HEK293 (cell line): ENCODE results near the gene DSEL.

Experiments
- CTCF ChIA-PET: fragments of 350-600 bp; formaldehyde crosslinking; extraction: SDS; loops from one replicate; lab custom pipeline; 2021; ENCODE audit warnings: antibody characterized with exemption; lab: Yijun Ruan, JAX
- POLR2A ChIA-PET: fragments of 300-600 bp; formaldehyde crosslinking; extraction: SDS; loops from one replicate; lab custom pipeline; 2020; ENCODE audit warnings: antibody characterized with exemption, inconsistent platforms; lab: Yijun Ruan, JAX
- H3K27ac ChIP-seq: fragments of 200-500 bp; sonication (Bioruptor generic); 2 replicates; pipeline ENCODE4 v1.5.1; 2014; ENCODE audit warnings: low read depth, low read length, control low read depth, inconsistent platforms; ENCODE audit errors: extremely low read depth
- H3K36me3 ChIP-seq, 2 experiments: fragments of 200-500 bp in 1 of 2; sonication (Bioruptor generic) in 1 of 2; 1 replicate in 1 of 2; 2 replicates in 1 of 2; pipeline ENCODE4 v1.5.1; 2014 to 2017; ENCODE audit warnings: inconsistent platforms in 2 of 2, low read length in 2 of 2; ENCODE audit not compliant: control insufficient read depth in 2 of 2, insufficient read depth in 1 of 2
- H3K4me1 ChIP-seq: fragments of 200-500 bp; sonication (Bioruptor generic); 2 replicates; pipeline ENCODE4 v1.5.1; 2014; ENCODE audit warnings: mild to moderate bottlenecking, low read length, inconsistent platforms; ENCODE audit not compliant: control insufficient read depth, insufficient read depth
- H3K4me3 ChIP-seq: 2 replicates; pipeline ENCODE4 v1.5.1; 2011; ENCODE audit warnings: low read depth, mild to moderate bottlenecking, control low read depth, low read length, moderate library complexity
- H3K9me3 ChIP-seq: fragments of 200-500 bp; sonication (Bioruptor generic); 2 replicates; pipeline ENCODE4 v1.5.1; 2014; ENCODE audit warnings: low read depth, low read length, inconsistent platforms; ENCODE audit not compliant: control insufficient read depth, insufficient read depth
- BCL11B ChIP-seq: fragments of 450-650 bp; formaldehyde crosslinking; IDR thresholded peaks from 2 replicates; pipeline ENCODE4 v1.5.1; 2016; ENCODE audit warnings: low read depth, missing biosample characterization, missing genetic modification characterization
- CTCF ChIP-seq: fragments of 450-650 bp; formaldehyde crosslinking; IDR thresholded peaks from 2 replicates; pipeline ENCODE4 v1.5.1; 2016; ENCODE audit warnings: missing biosample characterization, missing genetic modification characterization
- EGR2 ChIP-seq: fragments of 450-650 bp; formaldehyde crosslinking; IDR thresholded peaks from 2 replicates; pipeline ENCODE4 v1.5.1; 2016; ENCODE audit warnings: low read depth, missing biosample characterization, missing genetic modification characterization
- GLI4 ChIP-seq: fragments of 450-650 bp; formaldehyde crosslinking; IDR thresholded peaks from 2 replicates; pipeline ENCODE4 v1.5.1; 2016; ENCODE audit warnings: missing biosample characterization, missing genetic modification characterization
- HOXA7 ChIP-seq: sonication (generic); formaldehyde crosslinking; IDR thresholded peaks from 2 replicates; pipeline ENCODE4 v1.8.1; 2022; ENCODE audit warnings: missing genetic modification reagents, borderline replicate concordance
- KLF16 ChIP-seq: fragments of 450-650 bp; formaldehyde crosslinking; IDR thresholded peaks from 2 replicates; pipeline ENCODE4 v1.5.1; 2017; ENCODE audit warnings: missing biosample characterization, missing genetic modification characterization
- MYNN ChIP-seq: fragments of 450-650 bp; formaldehyde crosslinking; IDR thresholded peaks from 2 replicates; pipeline ENCODE4 v1.5.1; 2016; ENCODE audit warnings: missing biosample characterization, missing genetic modification characterization, borderline replicate concordance
- PRDM6 ChIP-seq: fragments of 450-650 bp; formaldehyde crosslinking; IDR thresholded peaks from 2 replicates; pipeline ENCODE4 v1.5.1; 2017; ENCODE audit warnings: missing biosample characterization, missing genetic modification characterization
- WT1 ChIP-seq: fragments of 450-650 bp; formaldehyde crosslinking; IDR thresholded peaks from 2 replicates; pipeline ENCODE4 v1.5.1; 2016; ENCODE audit warnings: missing biosample characterization, missing genetic modification characterization
- YY1 ChIP-seq: fragments of 450-650 bp; formaldehyde crosslinking; IDR thresholded peaks from 2 replicates; pipeline ENCODE4 v1.5.1; 2018; ENCODE audit warnings: missing biosample characterization, missing genetic modification characterization
- ZFP3 ChIP-seq: fragments of 450-650 bp; formaldehyde crosslinking; IDR thresholded peaks from 2 replicates; pipeline ENCODE4 v1.5.1; 2016; ENCODE audit warnings: low read depth, missing biosample characterization, missing genetic modification characterization
- ZNF138 ChIP-seq: fragments of 450-650 bp; formaldehyde crosslinking; IDR thresholded peaks from 2 replicates; pipeline ENCODE4 v1.5.1; 2016; ENCODE audit warnings: missing biosample characterization, missing genetic modification characterization, borderline replicate concordance
- ZNF148 ChIP-seq: fragments of 450-650 bp; formaldehyde crosslinking; IDR thresholded peaks from 2 replicates; pipeline ENCODE4 v1.5.0; 2017; ENCODE audit warnings: missing biosample characterization, missing genetic modification characterization, borderline replicate concordance
- ZNF2 ChIP-seq: fragments of 450-650 bp; formaldehyde crosslinking; IDR thresholded peaks from 2 replicates; pipeline ENCODE4 v1.5.1; 2016; ENCODE audit warnings: missing biosample characterization, missing genetic modification characterization
- ZNF354C ChIP-seq: fragments of 450-650 bp; formaldehyde crosslinking; IDR thresholded peaks from 2 replicates; pipeline ENCODE4 v1.5.1; 2016; ENCODE audit warnings: missing biosample characterization, missing genetic modification characterization, low read depth, borderline replicate concordance
- ZNF521 ChIP-seq: fragments of 450-650 bp; formaldehyde crosslinking; IDR thresholded peaks from 2 replicates; pipeline ENCODE4 v1.5.1; 2017; ENCODE audit warnings: missing biosample characterization, mild to moderate bottlenecking, missing genetic modification characterization
- ZNF571 ChIP-seq: fragments of 450-650 bp; formaldehyde crosslinking; IDR thresholded peaks from 2 replicates; pipeline ENCODE4 v1.5.0; 2017; ENCODE audit warnings: missing biosample characterization, missing genetic modification characterization
- ZNF610 ChIP-seq: fragments of 450-650 bp; formaldehyde crosslinking; IDR thresholded peaks from 2 replicates; pipeline ENCODE4 v1.5.1; 2016; ENCODE audit warnings: missing biosample characterization, missing genetic modification characterization, borderline replicate concordance
- ZNF701 ChIP-seq: fragments of 450-650 bp; formaldehyde crosslinking; IDR thresholded peaks from 2 replicates; pipeline ENCODE4 v1.5.1; 2016; ENCODE audit warnings: missing biosample characterization, missing genetic modification characterization
- ZNF785 ChIP-seq: fragments of 450-650 bp; formaldehyde crosslinking; IDR thresholded peaks from 2 replicates; pipeline ENCODE4 v1.5.1; 2016; ENCODE audit warnings: missing biosample characterization, missing genetic modification characterization
- ZSCAN23 ChIP-seq: fragments of 450-650 bp; formaldehyde crosslinking; IDR thresholded peaks from 2 replicates; pipeline ENCODE4 v1.5.1; 2016; ENCODE audit warnings: missing biosample characterization, missing genetic modification characterization
- TF ChIP-seq, protein P1 (sequence below): fragments of 450-650 bp; formaldehyde crosslinking; IDR thresholded peaks from 2 replicates; pipeline ENCODE4 v1.5.1; 2016; ENCODE audit warnings: missing biosample characterization, missing genetic modification characterization
- TF ChIP-seq, protein P2 (sequence below): fragments of 450-650 bp; formaldehyde crosslinking; conservative IDR thresholded peaks from 2 replicates; pipeline ENCODE4 v1.5.1; 2016; ENCODE audit warnings: low read depth, missing biosample characterization, missing genetic modification characterization

The DSEL gene

DNA sequence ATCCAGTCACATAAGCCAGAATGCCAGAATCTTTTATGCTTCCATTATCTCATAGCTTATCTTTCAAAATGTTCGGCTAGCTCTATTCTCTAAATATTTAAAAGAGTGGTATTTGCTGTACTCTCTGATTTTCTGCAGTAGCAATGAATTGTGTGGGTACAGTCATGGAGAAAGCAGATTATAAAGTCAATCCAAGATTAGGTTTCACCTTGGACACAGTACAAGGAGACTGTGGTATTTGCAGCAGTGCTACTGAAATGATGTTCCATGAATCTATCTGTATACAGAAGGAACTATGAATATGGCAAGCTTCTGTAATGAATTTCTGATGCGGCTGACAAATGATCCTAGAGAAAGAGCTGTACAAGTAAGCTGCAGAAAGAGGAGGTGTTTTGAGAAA lies 15.4 kb upstream of the DSEL start:
- no peaks in the 10 kb centered on the region for H3K9me3 ChIP-seq
- TF ChIP-seq MYNN (tag by site-specific recombination) (no peak), ZNF571 (no peak), ZNF354C (no peak), CTCF (no peak), BCL11B (tag by site-specific recombination) (no peak), WT1 (tag by site-specific recombination) (no peak), EGR2 (tag by site-specific recombination) (no peak), ZNF2 (no peak), YY1 (tag by site-specific recombination) (no peak), GLI4 (tag by site-specific recombination) (no peak)
- TF ChIP-seq, protein P1, sequence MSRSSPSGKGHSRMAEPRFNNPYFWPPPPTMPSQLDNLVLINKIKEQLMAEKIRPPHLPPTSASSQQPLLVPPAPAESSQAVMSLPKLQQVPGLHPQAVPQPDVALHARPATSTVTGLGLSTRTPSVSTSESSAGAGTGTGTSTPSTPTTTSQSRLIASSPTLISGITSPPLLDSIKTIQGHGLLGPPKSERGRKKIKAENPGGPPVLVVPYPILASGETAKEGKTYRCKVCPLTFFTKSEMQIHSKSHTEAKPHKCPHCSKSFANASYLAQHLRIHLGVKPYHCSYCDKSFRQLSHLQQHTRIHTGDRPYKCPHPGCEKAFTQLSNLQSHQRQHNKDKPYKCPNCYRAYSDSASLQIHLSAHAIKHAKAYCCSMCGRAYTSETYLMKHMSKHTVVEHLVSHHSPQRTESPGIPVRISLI (tag by site-specific recombination): no peak
- ChIA-PET CTCF (interaction anchor here (0.6 kb wide), 1 partner anchor 13 kb away, joined by 3 read pairs; no protein-coding TSS in a partner anchor), POLR2A (no interaction called here)
- no peak overlapping the region for H3K4me3 ChIP-seq
- H3K4me1 ChIP-seq: no peaks in the 10 kb centered on the region
- H3K27ac ChIP-seq: no peak overlapping the region
- no peaks in the 10 kb centered on the region for H3K36me3 ChIP-seq

- H3K36me3 ChIP-seq: no peaks in the 10 kb centered on the region
- POLR2A ChIA-PET: interaction anchor here (2.4 kb wide), 1 partner anchor 9 kb away, joined by 19 read pairs; the partner anchor contains the start of gene DSEL
- H3K4me3 ChIP-seq: no peak overlapping the region
- no peak overlapping the region for H3K27ac ChIP-seq
- H3K9me3 ChIP-seq: no peaks in the 10 kb centered on the region
- CTCF ChIA-PET: interaction anchor here (0.5 to 1.3 kb wide), 2 partner anchors 10 to 362 kb away, joined by 7 to 10 read pairs; no protein-coding TSS in a partner anchor
- no peaks in the 10 kb centered on the region for H3K4me1 ChIP-seq
- TF ChIP-seq ZSCAN23 (tag by site-specific recombination): no peak
- TF ChIP-seq KLF16: no peak
- TF ChIP-seq ZFP3 (tag by site-specific recombination): no peak
- TF ChIP-seq, protein P2, sequence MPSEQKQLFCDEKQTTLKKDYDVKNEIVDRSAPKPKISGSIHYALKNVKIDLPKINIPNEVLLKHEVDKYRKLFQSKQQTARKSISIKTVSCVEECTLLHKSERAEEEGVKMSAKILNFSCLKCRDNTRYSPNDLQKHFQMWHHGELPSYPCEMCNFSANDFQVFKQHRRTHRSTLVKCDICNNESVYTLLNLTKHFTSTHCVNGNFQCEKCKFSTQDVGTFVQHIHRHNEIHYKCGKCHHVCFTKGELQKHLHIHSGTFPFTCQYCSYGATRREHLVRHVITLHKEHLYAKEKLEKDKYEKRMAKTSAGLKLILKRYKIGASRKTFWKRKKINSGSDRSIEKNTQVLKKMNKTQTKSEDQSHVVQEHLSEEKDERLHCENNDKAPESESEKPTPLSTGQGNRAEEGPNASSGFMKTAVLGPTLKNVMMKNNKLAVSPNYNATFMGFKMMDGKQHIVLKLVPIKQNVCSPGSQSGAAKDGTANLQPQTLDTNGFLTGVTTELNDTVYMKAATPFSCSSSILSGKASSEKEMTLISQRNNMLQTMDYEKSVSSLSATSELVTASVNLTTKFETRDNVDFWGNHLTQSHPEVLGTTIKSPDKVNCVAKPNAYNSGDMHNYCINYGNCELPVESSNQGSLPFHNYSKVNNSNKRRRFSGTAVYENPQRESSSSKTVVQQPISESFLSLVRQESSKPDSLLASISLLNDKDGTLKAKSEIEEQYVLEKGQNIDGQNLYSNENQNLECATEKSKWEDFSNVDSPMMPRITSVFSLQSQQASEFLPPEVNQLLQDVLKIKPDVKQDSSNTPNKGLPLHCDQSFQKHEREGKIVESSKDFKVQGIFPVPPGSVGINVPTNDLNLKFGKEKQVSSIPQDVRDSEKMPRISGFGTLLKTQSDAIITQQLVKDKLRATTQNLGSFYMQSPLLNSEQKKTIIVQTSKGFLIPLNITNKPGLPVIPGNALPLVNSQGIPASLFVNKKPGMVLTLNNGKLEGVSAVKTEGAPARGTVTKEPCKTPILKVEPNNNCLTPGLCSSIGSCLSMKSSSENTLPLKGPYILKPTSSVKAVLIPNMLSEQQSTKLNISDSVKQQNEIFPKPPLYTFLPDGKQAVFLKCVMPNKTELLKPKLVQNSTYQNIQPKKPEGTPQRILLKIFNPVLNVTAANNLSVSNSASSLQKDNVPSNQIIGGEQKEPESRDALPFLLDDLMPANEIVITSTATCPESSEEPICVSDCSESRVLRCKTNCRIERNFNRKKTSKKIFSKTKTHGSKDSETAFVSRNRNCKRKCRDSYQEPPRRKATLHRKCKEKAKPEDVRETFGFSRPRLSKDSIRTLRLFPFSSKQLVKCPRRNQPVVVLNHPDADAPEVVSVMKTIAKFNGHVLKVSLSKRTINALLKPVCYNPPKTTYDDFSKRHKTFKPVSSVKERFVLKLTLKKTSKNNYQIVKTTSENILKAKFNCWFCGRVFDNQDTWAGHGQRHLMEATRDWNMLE: no peak
- TF ChIP-seq ZNF521 (tag by site-specific recombination): no peak
- no peak for TF ChIP-seq ZNF785 (tag by site-specific recombination)
- TF ChIP-seq ZNF138 (tag by site-specific recombination): no peak
- no peak for TF ChIP-seq BCL11B (tag by site-specific recombination)
- no peak for TF ChIP-seq ZNF610
- no peak for TF ChIP-seq HOXA7
- no peak for TF ChIP-seq ZNF148
- TF ChIP-seq ZNF701 (tag by site-specific recombination): no peak
- TF ChIP-seq PRDM6 (tag by site-specific recombination): no peak
These were observed 9.0 kb upstream of the DSEL start for GRCh38 chr18:67525328-67526099.
